HG02623 (cell line): ENCODE results near the gene ZNF600.
"Not testable (repeated sequence)": the region's sequence is repeated elsewhere in the genome, so short reads cannot be mapped to it uniquely, and the experiment has no call there.

Experiments
- ATAC-seq: cut with Tn5 transposase; IDR thresholded peaks from one replicate; pipeline ENCODE4 v1.9.1; 2021; ENCODE audit warnings: moderate library complexity; ENCODE audit not compliant: unreplicated experiment

Gene ZNF600

GRCh38 chr19:52786464-52787354 is at the start of gene ZNF600:
ZNF600 (minus strand) TSS chr19:52786791; CDS start chr19:52778888, 7,903 bp downstream.
- ATAC-seq, result peak; percentile 86

- not testable (repeated sequence) for ATAC-seq
These were observed 47.7 kb upstream of the ZNF600 start for GRCh38 chr19:52834289-52834688.

- not testable (repeated sequence) for ATAC-seq
These were observed 47.0 kb upstream of the ZNF600 start for GRCh38 chr19:52833541-52833940.

- ATAC-seq, result not testable (repeated sequence)
These were observed 43.3 kb upstream of the ZNF600 start for GRCh38 chr19:52829866-52830265.

GRCh38 chr19:52825765-52826164 is 39.2 kb upstream of the ZNF600 start:
- no peak for ATAC-seq

GRCh38 chr19:52823676-52824075 is 37.1 kb upstream of the ZNF600 start:
- no peak for ATAC-seq

- peak; percentile 93 for ATAC-seq
These were observed 34.8 kb upstream of the ZNF600 start, which contains the start of gene ZNF28 for GRCh38 chr19:52821204-52821960. ZNF28 (minus strand) TSS chr19:52821633; CDS start chr19:52817958, 3,675 bp downstream.

- peak; percentile 18 for ATAC-seq
These were observed 34.0 kb upstream of the ZNF600 start for GRCh38 chr19:52820472-52821203.

GRCh38 chr19:52809801-52810200 is 23.2 kb upstream of the ZNF600 start:
- ATAC-seq, result no peak

GRCh38 chr19:52799950-52800640 is 13.5 kb upstream of the ZNF600 start:
- ATAC-seq, result not testable (repeated sequence)

- no peak for ATAC-seq
These were observed 2.8 kb upstream of the ZNF600 start for GRCh38 chr19:52789440-52789839.

GRCh38 chr19:52786078-52786463 is 520 bp downstream of the ZNF600 start:
- ATAC-seq, result peak; percentile 25

GRCh38 chr19:52785506-52785905 is 1.1 kb downstream of the ZNF600 start:
- ATAC-seq, result no peak

GRCh38 chr19:52782864-52783263 is 3.7 kb downstream of the ZNF600 start:
- not testable (repeated sequence) for ATAC-seq

- no peak for ATAC-seq
These were observed 7.8 kb downstream of the ZNF600 start for GRCh38 chr19:52778811-52779210.

- ATAC-seq, result not testable (repeated sequence)
These were observed 30.1 kb downstream of the ZNF600 start for GRCh38 chr19:52756447-52756846.

- ATAC-seq, result no peak
These were observed 36.8 kb downstream of the ZNF600 start for GRCh38 chr19:52749780-52750179.

- no peak for ATAC-seq
These were observed 38.1 kb downstream of the ZNF600 start for GRCh38 chr19:52748336-52748950.

GRCh38 chr19:52745919-52746318 is 40.7 kb downstream of the ZNF600 start:
- not testable (repeated sequence) for ATAC-seq

- no peak for ATAC-seq
These were observed 43.5 kb downstream of the ZNF600 start for GRCh38 chr19:52743091-52743490.
